GM19023 (cell line): Measurements from ENCODE around the gene PTPRU.

Experiments used
- ATAC-seq: cut with Tn5 transposase; IDR thresholded peaks from one replicate; pipeline ENCODE4 v1.9.1; 2021; ENCODE audit warnings: mild to moderate bottlenecking, moderate library complexity; ENCODE audit not compliant: unreplicated experiment

PTPRU gene

GRCh38 chr1:29243023-29243870, 6.9 kb downstream of the PTPRU start:
- ATAC-seq, result no peak

DNA sequence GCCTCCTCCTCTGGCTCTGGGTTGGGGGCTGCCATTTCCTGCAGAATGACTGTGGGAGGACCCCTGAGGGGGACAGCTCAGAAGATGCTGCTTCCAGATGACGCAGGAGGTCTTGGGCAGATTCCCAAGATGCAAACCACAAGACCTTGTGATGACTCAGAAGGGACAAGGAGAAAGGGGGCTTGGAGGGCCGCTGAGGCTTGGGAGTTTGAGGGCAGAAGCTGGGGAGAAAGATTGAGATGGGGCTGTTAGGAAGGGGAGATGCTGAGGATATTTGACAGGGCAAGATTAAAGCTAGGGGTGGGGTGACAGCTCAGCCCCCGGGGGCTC, 7.5 kb downstream of the PTPRU start:
- ATAC-seq, result no peak

DNA sequence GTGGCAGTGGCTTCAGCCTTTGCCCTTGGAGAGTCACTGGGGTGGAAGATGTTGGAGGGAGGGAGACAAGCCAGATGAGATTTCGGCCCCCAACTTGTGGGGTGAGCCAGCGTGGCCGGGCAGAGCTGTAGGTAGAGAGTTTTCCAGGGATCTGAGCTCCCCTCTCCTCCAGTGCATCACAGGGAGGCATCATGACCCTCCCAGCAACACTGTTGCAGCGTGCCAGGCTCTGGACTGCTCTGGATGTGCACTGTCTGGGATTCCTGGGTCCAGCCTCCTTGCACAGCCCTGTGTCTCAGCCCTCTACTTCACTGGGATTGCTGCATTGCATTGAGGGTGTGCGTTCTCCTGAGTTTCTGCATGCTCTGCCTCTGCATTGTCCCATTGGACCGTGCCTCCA, 8.9 kb downstream of the PTPRU start:
- no peak for ATAC-seq

- ATAC-seq, result no peak
These were observed 9.6 kb downstream of the PTPRU start for GRCh38 chr1:29245876-29246275.

DNA sequence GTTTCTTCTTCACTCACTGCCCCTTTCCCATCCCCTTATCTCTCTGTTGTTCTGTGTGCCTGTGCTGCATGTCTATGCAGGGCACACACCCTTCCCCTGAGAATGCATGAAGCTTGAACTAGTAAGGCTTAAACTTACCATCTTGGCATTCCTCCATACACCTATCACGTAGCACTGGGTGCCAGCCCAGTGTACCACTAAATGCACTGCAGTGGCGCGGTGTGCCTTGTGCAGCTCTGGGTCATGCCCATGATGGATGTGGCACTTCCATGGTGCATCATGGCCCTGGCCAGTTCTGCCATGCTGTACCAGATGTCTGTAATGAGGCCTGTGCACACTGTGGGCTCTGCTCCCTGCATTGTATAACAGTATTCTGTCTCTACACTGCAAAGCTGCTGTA, 10.7 kb downstream of the PTPRU start:
- no peak for ATAC-seq

DNA sequence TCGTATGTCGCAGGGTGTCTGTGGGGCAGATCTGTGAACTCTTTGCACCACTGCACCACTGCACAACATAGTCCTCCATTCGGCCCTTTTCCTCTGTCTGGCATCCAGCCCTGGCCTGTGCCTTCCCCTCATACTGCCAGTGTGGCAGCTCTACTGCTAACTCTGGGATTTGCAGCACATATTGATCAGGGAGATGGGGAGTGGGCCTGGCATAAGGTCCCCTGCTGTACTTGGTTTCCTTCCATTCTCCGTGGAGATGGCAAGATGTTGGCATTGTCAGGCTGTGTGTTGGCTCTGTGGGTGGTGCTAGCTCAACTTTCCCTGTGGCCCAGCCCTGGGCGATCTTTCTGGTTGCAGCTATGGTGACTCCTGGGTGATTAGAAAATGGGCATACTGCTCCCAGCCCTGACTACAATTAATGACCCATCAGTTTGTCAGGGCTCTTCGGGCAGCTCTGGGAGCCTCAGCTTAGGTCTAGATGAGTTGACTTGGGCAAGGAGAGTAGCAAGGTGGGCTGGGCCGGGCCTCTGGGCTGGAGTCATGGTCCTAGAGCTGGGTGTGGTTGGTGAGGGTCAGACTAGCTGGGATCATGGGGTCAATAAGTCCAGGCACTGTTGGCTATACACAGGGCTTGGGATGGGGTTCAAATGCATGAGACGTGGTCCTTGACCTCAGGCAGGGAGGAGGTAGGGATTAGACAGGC, 11.4 kb downstream of the PTPRU start:
- ATAC-seq, result no peak

DNA sequence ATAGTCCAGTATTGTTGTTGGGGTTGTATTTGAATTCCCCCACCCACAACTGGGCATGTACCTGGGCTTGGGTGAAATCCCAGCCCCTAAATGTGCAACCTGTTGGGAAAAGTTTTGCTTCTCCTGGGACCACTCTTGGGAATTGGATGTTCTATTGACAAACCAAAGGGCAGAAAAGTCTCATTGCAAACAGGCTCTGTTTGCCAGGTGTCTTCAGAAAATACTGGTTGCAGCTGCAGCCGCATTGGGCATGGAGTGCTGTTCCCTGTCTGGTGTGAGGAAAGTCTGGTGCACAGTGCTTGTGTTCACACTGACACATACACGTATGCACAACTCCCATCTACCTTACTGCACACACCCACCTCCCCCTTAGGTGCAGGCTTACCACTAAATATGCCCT, 12.1 kb downstream of the PTPRU start:
- ATAC-seq, result no peak

- no peak for ATAC-seq
These were observed 12.9 kb downstream of the PTPRU start for GRCh38 chr1:29249170-29249691.

DNA sequence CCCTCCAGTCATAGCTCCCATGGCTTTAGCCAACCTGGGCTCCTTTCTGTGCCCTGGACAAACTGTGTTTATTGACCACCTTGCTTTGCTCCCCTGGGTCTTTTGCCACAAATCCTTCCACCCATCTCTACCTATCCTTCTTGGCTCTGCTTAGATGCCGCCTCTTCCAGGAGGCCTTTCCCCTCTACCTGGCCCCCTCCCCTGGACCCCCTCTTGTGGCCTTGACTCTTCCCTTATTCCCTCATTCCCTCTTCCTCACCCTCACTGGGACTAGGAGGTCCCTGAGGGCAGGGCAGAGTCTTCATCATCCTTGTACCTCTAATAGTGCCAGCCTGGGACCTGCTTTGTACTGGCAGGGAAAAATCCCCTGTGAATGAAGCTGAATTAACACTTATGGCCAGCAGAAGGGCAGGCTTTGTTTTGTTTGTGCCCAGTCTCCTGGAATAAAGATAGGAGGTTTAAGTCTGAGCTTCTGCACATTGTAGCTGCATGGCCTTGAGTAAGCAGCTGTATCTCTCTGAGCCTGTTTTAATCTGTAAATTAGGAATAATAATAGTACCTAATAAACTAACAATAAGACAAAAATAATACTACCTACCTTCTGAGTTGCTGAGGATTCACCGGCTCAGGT, 13.7 kb downstream of the PTPRU start:
- ATAC-seq, result no peak

DNA sequence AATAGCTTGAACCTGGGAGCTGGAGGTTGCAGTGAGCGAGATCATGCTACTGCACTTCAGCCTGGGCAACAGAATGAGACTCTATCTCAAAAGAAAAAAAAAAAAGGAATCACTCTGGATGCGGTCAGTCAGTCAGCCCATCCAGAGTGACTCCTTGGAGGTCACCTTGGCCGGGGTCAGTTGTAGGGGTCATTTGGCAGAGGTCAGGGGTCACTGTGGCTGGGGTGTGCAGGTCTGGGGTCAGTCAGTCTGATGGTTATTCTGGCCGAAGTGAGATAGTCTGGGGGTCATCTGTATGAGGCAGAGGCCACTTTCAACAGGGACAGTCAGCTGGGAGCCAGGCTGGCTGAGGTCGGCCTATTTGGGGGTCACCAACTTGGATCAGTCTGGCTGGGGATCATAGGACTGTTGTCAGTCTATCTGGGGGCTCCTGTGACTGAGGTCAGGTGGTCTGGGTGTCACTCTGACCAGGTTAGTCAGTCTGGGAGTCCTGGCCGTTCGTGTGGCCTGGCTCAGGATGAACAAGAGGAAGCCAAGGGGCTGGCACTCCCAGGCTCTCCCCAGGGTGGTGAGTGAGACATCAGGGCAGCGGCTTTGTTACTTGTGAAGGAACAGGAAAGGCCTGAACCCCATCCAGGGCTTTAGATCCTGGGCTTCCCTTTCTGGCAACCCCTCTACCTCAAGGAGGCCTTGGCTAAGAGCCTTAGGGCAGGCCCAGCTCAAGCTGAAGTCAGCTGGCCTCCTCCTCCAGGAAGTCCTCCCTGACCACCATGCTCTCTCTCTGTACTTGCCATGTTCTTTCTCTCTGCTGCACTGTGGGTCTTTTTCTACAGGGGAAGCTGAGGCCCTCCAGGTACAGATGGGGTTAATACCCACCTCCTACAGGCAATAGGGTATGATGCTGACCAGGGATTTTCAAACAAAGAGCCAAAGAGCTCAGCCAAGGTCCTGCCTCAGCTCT, 15.1 kb downstream of the PTPRU start:
- ATAC-seq, result no peak

GRCh38 chr1:29253180-29253579, 16.9 kb downstream of the PTPRU start:
- ATAC-seq, result no peak

DNA sequence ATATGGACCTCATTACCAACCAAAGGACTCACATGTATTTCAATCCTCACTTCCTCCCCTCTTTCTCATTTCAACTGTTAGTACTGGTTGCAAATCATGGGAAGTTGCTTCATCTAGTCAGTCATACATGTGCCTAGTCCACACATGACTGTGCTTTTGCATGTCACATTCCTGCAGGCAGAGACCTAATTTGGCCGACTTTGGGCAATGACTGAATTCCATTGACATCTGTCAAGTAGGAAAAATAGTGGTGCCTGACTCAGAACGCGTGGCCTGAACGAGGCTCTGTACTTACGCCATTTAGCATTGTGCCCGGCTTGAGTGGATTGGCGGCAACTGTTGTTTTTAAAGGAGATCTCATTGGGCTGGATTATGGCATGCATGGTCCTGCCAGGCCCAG, 18.0 kb downstream of the PTPRU start:
- no peak for ATAC-seq

- no peak for ATAC-seq
These were observed 18.9 kb downstream of the PTPRU start for GRCh38 chr1:29255134-29255666.

DNA sequence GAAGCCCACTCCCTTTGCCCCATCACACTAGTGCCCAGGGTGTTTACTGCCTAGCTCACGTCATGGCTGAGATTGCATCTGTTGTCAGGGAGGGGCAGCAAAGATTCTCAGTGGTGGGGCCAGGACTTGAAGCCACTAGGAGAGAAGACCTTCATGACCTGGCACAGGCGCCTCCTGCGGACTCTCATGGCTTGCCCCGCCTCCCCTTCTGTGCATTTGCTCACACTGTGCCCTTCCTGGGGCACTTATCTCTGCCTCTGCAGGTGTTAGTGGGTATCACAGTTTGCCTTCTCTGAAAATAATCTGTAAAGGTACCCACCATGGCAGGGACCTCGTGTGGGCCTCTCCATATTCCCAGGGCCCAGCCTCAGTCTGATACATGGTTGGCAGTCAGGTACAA, 20.1 kb downstream of the PTPRU start:
- no peak for ATAC-seq

DNA sequence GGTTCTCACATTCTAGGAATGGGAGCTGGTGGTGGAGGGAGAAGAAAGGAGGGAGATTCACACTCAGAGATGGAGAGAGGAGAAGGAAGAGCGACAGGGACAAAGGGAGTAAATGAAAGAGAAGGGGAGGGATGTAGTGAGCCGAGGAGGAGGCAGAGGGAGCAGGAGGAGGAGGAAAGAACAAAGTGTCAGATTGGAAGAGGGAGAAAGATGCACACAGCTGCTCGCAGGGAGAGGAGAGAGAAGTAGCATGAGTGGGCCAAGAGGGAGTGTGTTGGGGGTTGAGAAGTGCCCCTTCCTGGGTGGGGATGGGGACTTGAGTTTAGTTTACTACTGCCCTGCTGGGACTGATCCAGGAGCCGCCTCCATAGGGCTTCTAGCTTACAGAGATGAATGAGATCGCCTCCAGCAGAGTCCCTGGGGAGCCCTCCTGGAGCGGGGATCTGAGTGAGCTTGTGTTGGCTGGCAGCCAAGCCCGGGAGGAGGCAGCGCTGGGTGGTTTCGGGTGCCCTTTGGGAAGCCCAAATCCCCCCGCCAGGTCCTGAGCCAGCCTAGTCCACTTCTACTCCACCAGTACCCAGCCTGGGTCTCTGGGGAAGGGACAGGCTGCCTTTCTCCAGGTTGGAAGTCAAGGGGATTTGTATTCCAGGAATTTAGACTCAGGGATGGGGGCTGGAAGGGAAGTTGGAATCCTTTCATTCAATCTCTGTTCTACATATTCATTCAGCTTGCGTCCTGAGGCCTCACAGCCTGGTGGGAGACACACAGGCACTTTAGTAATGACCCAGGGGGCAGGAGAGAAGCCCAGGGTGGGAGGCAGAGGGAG, 20.9 kb downstream of the PTPRU start:
- ATAC-seq, result no peak

DNA sequence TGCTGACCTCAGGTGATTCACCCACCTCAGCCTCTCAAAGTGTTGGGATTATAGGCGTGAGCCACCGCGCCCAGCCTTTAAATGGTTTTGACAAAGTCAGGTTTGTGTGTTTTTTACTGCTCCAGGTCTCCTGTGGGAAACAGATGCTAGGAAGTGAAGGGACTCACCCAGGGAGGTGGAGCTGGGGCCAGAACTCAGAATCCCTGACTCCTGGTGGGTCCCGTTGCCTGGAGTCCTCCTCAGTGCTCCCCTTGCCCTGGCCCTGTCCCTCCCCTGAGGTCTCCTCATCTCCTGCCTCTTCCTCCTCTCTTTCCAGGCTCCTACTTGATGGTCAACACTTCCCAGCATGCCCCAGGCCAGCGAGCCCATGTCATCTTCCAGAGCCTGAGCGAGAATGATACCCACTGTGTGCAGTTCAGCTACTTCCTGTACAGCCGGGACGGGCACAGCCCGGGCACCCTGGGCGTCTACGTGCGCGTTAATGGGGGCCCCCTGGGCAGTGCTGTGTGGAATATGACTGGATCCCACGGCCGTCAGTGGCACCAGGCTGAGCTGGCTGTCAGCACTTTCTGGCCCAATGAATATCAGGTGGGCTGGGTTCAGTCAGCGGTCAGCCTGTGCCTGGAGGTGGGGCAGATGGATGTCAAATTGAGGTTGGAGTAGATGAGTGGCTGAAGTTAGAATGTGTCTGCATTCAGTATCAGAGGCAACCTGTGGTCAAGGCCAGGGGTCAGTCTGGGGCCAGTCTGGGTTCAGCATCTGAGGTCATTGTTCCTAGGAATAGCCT, 22.1 kb downstream of the PTPRU start:
- no peak for ATAC-seq

- ATAC-seq, result no peak
These were observed 22.9 kb downstream of the PTPRU start for GRCh38 chr1:29258976-29259801.
